Trophoblast cell (in vitro differentiated cells and primary cell): ENCODE data around the gene JAM3.

Experiments
- DNase-seq, 2 donors: peaks; one replicate each; pipeline ENCODE4 v3.0.0-alpha.2; 2016
- H2AFZ ChIP-seq: 2 replicates; pipeline ENCODE4 v1.6.1; 2013; ENCODE audit warnings: low read length, moderate library complexity, mild to moderate bottlenecking; ENCODE audit not compliant: insufficient read depth, poor library complexity
- H2AK5ac ChIP-seq: 2 replicates; pipeline ENCODE4 v1.6.1; 2013; ENCODE audit warnings: mild to moderate bottlenecking, low read length
- H2BK120ac ChIP-seq: 2 replicates; pipeline ENCODE4 v1.6.1; 2013; ENCODE audit warnings: low read length, mild to moderate bottlenecking, moderate library complexity; ENCODE audit not compliant: insufficient read depth, poor library complexity
- H2BK12ac ChIP-seq: 2 replicates; pipeline ENCODE4 v1.6.1; 2013; ENCODE audit warnings: mild to moderate bottlenecking, low read length, moderate library complexity
- H2BK5ac ChIP-seq: 2 replicates; pipeline ENCODE4 v1.6.1; 2013; ENCODE audit warnings: low read length, low read depth, moderate library complexity, mild to moderate bottlenecking; ENCODE audit not compliant: poor library complexity
- H3K14ac ChIP-seq: 2 replicates; pipeline ENCODE4 v1.6.1; 2013; ENCODE audit warnings: mild to moderate bottlenecking, low read length
- H3K18ac ChIP-seq: 2 replicates; pipeline ENCODE4 v1.6.1; 2013; ENCODE audit warnings: mild to moderate bottlenecking, low read length
- H3K23ac ChIP-seq: 2 replicates; pipeline ENCODE4 v1.6.1; 2013; ENCODE audit warnings: low read length
- H3K27ac ChIP-seq: 2 replicates; pipeline ENCODE4 v1.5.1; 2013; ENCODE audit warnings: low read depth, mild to moderate bottlenecking, inconsistent platforms, low read length, moderate library complexity
- H3K27me3 ChIP-seq: 2 replicates; pipeline ENCODE4 v1.6.1; 2013; ENCODE audit warnings: inconsistent platforms, mild to moderate bottlenecking, low read length, moderate library complexity; ENCODE audit not compliant: insufficient read depth
- H3K36me3 ChIP-seq, 2 experiments: 1 replicate in 1 of 2; 2 replicates in 1 of 2; pipeline ENCODE4 v1.6.1; 2013; ENCODE audit warnings: low read length in 2 of 2, mild to moderate bottlenecking in 2 of 2, moderate library complexity in 1 of 2; ENCODE audit not compliant: insufficient read depth in 2 of 2, control insufficient read depth in 1 of 2
- H3K4ac ChIP-seq: 2 replicates; pipeline ENCODE4 v1.6.1; 2013; ENCODE audit warnings: low read depth, mild to moderate bottlenecking, low read length, moderate library complexity
- H3K4me1 ChIP-seq, 2 experiments: 1 replicate in 1 of 2; 2 replicates in 1 of 2; pipeline ENCODE4 v1.6.1; 2013; ENCODE audit warnings: low read length in 2 of 2, mild to moderate bottlenecking in 2 of 2, moderate library complexity in 1 of 2; ENCODE audit not compliant: insufficient read depth in 2 of 2, control insufficient read depth in 1 of 2
- H3K4me2 ChIP-seq: 2 replicates; pipeline ENCODE4 v1.6.1; 2013; ENCODE audit warnings: inconsistent platforms, mild to moderate bottlenecking, low read length, moderate library complexity
- H3K4me3 ChIP-seq: 2 replicates; pipeline ENCODE4 v1.5.1; 2013; ENCODE audit warnings: mild to moderate bottlenecking, low read depth, low read length, inconsistent platforms
- H3K79me1 ChIP-seq: one replicate; pipeline ENCODE4 v1.6.1; 2013; ENCODE audit warnings: low read length
- H3K79me2 ChIP-seq: 2 replicates; pipeline ENCODE4 v1.6.1; 2013; ENCODE audit warnings: low read length, mild to moderate bottlenecking; ENCODE audit not compliant: control insufficient read depth, insufficient read depth, poor library complexity
- H3K9ac ChIP-seq: 2 replicates; pipeline ENCODE4 v1.6.1; 2013; ENCODE audit warnings: mild to moderate bottlenecking, low read length
- H3K9me3 ChIP-seq: 2 replicates; pipeline ENCODE4 v1.6.1; 2013; ENCODE audit warnings: low read depth, mild to moderate bottlenecking, control low read depth, inconsistent platforms, low read length; ENCODE audit not compliant: insufficient read depth
- H4K12ac ChIP-seq: 2 replicates; pipeline ENCODE4 v1.6.1; 2013; ENCODE audit warnings: low read depth, mild to moderate bottlenecking, low read length, moderate library complexity
- H4K8ac ChIP-seq: 2 replicates; pipeline ENCODE4 v1.6.1; 2013; ENCODE audit warnings: low read depth, mild to moderate bottlenecking, low read length, moderate library complexity
- H4K91ac ChIP-seq: one replicate; pipeline ENCODE4 v1.6.1; 2013; ENCODE audit warnings: low read depth, mild to moderate bottlenecking, low read length, moderate library complexity
- WGBS: extraction: QIAGEN DNeasy Blood & Tissue Kit; methylation state at CpG from one replicate; pipeline ENCODE4 v1.1.7; 2013; ENCODE audit warnings: missing lambda C conversion rate; ENCODE audit not compliant: insufficient read length, insufficient coverage; ENCODE audit errors: extremely low coverage; 5-methylcytosine and 5-hydroxymethylcytosine counted together

JAM3 gene

GRCh38 chr11:134063124-134063495, 5.8 kb upstream of the JAM3 start:
- Histone ChIP-seq H3K4me2 (no peak overlapping the region), H2AFZ (no peak overlapping the region), H3K9me3 (no peaks in the 10 kb centered on the region), H3K14ac (no peak overlapping the region), H2BK5ac (no peak overlapping the region), H3K4me3 (no peak overlapping the region), H3K18ac (no peak overlapping the region), H3K27me3 (no peaks in the 10 kb centered on the region), H2AK5ac (no peak overlapping the region), H2BK12ac (no peak overlapping the region), H2BK120ac (no peak overlapping the region), H3K9ac (no peak overlapping the region), H3K4me1 (no peaks in the 10 kb centered on the region), H3K36me3 (no peaks in the 10 kb centered on the region), H3K27ac (no peak overlapping the region), H3K79me2 (no peaks in the 10 kb centered on the region), H3K4ac (no peak overlapping the region), H4K12ac (no peak overlapping the region), H4K8ac (no peak overlapping the region), H3K79me1 (no peaks in the 10 kb centered on the region), H3K23ac (no peak overlapping the region), H4K91ac (no peak overlapping the region)
- DNase-seq, result no peak
- WGBS, result no CpG with 5 or more reads among the region's 2 CpGs

- Histone ChIP-seq H3K36me3 (no peaks in the 10 kb centered on the region), H3K4ac (no peak overlapping the region), H3K4me2 (no peak overlapping the region), H3K79me1 (peaks cover 2% of the 10 kb centered on the region), H3K14ac (no peak overlapping the region), H2BK5ac (no peak overlapping the region), H2AFZ (no peak overlapping the region), H2BK12ac (no peak overlapping the region), H3K18ac (no peak overlapping the region), H3K4me1 (no peaks in the 10 kb centered on the region), H4K12ac (no peak overlapping the region), H3K4me3 (no peak overlapping the region), H3K27me3 (no peaks in the 10 kb centered on the region), H2BK120ac (no peak overlapping the region), H4K8ac (no peak overlapping the region), H3K79me2 (peaks cover 2% of the 10 kb centered on the region), H3K9ac (no peak overlapping the region), H3K27ac (no peak overlapping the region), H2AK5ac (no peak overlapping the region), H4K91ac (no peak overlapping the region), H3K9me3 (no peaks in the 10 kb centered on the region), H3K23ac (no peak overlapping the region)
- DNase-seq, result peak; percentile 97 to 98
- no CpG with 5 or more reads among the region's 12 CpGs for WGBS
Observed at GRCh38 chr11:134063991-134064747, 4.7 kb upstream of the JAM3 start.

- no peak overlapping the region for H2BK12ac ChIP-seq
- H3K18ac ChIP-seq, result no peak overlapping the region
- no peak overlapping the region for H4K8ac ChIP-seq
- H3K9me3 ChIP-seq, result no peaks in the 10 kb centered on the region
- no peak overlapping the region for H2BK5ac ChIP-seq
- H3K27ac ChIP-seq, result no peak overlapping the region
- H3K4me2 ChIP-seq, result no peak overlapping the region
- no peaks in the 10 kb centered on the region for H3K36me3 ChIP-seq
- peaks cover 2% of the 10 kb centered on the region for H3K79me1 ChIP-seq
- no peak overlapping the region for H4K12ac ChIP-seq
- no peak overlapping the region for H3K4me3 ChIP-seq
- WGBS, result no CpG with 5 or more reads among the region's 3 CpGs
- peaks cover 2% of the 10 kb centered on the region for H3K79me2 ChIP-seq
- no peak overlapping the region for H3K9ac ChIP-seq
- H3K14ac ChIP-seq, result no peak overlapping the region
- H3K23ac ChIP-seq, result no peak overlapping the region
- H3K27me3 ChIP-seq, result peaks cover 2% of the 10 kb centered on the region
- peaks cover 2 to 3% of the 10 kb centered on the region in 2 experiments for H3K4me1 ChIP-seq
- no peak overlapping the region for H2AK5ac ChIP-seq
- H2AFZ ChIP-seq, result no peak overlapping the region
- DNase-seq, result peak; percentile 57 to 71
- H4K91ac ChIP-seq, result no peak overlapping the region
- H2BK120ac ChIP-seq, result no peak overlapping the region
- no peak overlapping the region for H3K4ac ChIP-seq
Observed at GRCh38 chr11:134065381-134065780, 3.5 kb upstream of the JAM3 start.

GRCh38 chr11:134066943-134067885, 1.7 kb upstream of the JAM3 start:
- H3K23ac ChIP-seq, result no peak overlapping the region
- no peak overlapping the region for H2BK120ac ChIP-seq
- no peak overlapping the region for H3K27ac ChIP-seq
- WGBS, result no CpG with 5 or more reads among the region's 12 CpGs
- H3K9ac ChIP-seq, result peak overlapping the region; percentile 22
- no peak overlapping the region for H4K8ac ChIP-seq
- H4K91ac ChIP-seq, result no peak overlapping the region
- H3K4me2 ChIP-seq, result no peak overlapping the region
- H3K4me3 ChIP-seq, result no peak overlapping the region
- H3K18ac ChIP-seq, result no peak overlapping the region
- DNase-seq, result no peak
- H3K9me3 ChIP-seq, result no peaks in the 10 kb centered on the region
- H3K14ac ChIP-seq, result no peak overlapping the region
- no peak overlapping the region for H2AFZ ChIP-seq
- H3K79me2 ChIP-seq, result peaks cover 2% of the 10 kb centered on the region
- peaks cover 2 to 3% of the 10 kb centered on the region in 2 experiments for H3K4me1 ChIP-seq
- H3K36me3 ChIP-seq, result no peaks in the 10 kb centered on the region
- peaks cover 2% of the 10 kb centered on the region for H3K79me1 ChIP-seq
- H3K4ac ChIP-seq, result no peak overlapping the region
- H4K12ac ChIP-seq, result no peak overlapping the region
- H2AK5ac ChIP-seq, result no peak overlapping the region
- H2BK12ac ChIP-seq, result no peak overlapping the region
- peaks cover 2% of the 10 kb centered on the region for H3K27me3 ChIP-seq
- H2BK5ac ChIP-seq, result no peak overlapping the region
